Neutrophil (primary cell): ENCODE measurements around the gene RUFY4.

Experiments used
- H3K27ac ChIP-seq: fragments of 200-600 bp; sonication (generic); 2 replicates; pipeline ENCODE4 v1.5.1; 2016; ENCODE audit warnings: mild to moderate bottlenecking, moderate library complexity
- H3K27me3 ChIP-seq: fragments of 200-600 bp; sonication (generic); 2 replicates; pipeline ENCODE4 v1.6.0; 2016; ENCODE audit warnings: mild to moderate bottlenecking
- H3K36me3 ChIP-seq: fragments of 200-600 bp; sonication (generic); 2 replicates; pipeline ENCODE4 v1.5.1; 2017
- H3K4me1 ChIP-seq, 2 experiments: fragments of 200-600 bp in 1 of 2; sonication (generic) in 1 of 2; 1 replicate in 1 of 2; 2 replicates in 1 of 2; pipeline versions ENCODE4 v1.5.1 to v1.6.1; 2013 to 2016; ENCODE audit warnings: low read depth in 1 of 2, low read length in 1 of 2, mild to moderate bottlenecking in 1 of 2, moderate library complexity in 1 of 2; ENCODE audit not compliant: control insufficient read depth in 1 of 2, insufficient read depth in 1 of 2
- H3K4me3 ChIP-seq, 2 experiments: fragments of 200-600 bp in 1 of 2; sonication (generic) in 1 of 2; 1 replicate in 1 of 2; 2 replicates in 1 of 2; pipeline ENCODE4 v1.5.1; 2013 to 2016; ENCODE audit warnings: low read depth in 1 of 2, low read length in 1 of 2, mild to moderate bottlenecking in 1 of 2, moderate library complexity in 1 of 2
- H3K9me3 ChIP-seq: fragments of 200-600 bp; sonication (generic); 2 replicates; pipeline ENCODE4 v1.5.1; 2016
- CTCF ChIP-seq: fragments of 200-600 bp; sonication (generic); IDR thresholded peaks from 2 replicates; pipeline ENCODE4 v1.5.1; 2016; ENCODE audit warnings: antibody characterized with exemption

RUFY4 gene

DNA sequence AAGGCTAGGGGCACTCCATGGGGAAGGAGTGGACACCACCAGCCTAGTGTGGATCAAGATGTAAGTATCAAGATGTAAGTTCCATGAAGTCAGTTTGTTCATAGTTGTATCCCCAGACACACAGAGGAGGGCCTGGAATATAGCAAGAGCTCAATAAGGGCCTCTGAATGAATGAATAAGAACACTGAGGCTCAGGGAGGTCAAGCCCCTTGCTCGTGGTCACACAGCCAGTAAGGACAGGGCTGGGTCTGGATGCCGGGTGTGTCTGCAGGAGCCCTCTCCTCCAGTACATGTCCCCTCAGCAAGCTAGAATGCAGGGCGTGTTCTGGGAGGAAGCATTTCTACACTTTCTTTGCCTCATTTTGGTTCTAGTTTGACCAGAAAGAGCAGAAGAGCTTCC is 2.9 kb downstream of the RUFY4 start:
- Histone ChIP-seq H3K9me3 (no peaks in the 10 kb centered on the region), H3K27me3 (peaks cover 15% of the 10 kb centered on the region), H3K27ac (no peak overlapping the region), H3K36me3 (no peaks in the 10 kb centered on the region), H3K4me1 (peaks cover 21 to 28% of the 10 kb centered on the region in 2 experiments), H3K4me3 (no peak overlapping the region)
- no peak for TF ChIP-seq CTCF

- no peaks in the 10 kb centered on the region for H3K36me3 ChIP-seq
- H3K27ac ChIP-seq, result no peak overlapping the region
- H3K4me3 ChIP-seq, result no peak overlapping the region
- peaks cover 21 to 25% of the 10 kb centered on the region in 2 experiments for H3K4me1 ChIP-seq
- TF ChIP-seq CTCF, result no peak
- H3K9me3 ChIP-seq, result no peaks in the 10 kb centered on the region
- H3K27me3 ChIP-seq, result peaks cover 10% of the 10 kb centered on the region
Measured at GRCh38 chr2:218072478-218073024, 3.5 kb downstream of the RUFY4 start.

DNA sequence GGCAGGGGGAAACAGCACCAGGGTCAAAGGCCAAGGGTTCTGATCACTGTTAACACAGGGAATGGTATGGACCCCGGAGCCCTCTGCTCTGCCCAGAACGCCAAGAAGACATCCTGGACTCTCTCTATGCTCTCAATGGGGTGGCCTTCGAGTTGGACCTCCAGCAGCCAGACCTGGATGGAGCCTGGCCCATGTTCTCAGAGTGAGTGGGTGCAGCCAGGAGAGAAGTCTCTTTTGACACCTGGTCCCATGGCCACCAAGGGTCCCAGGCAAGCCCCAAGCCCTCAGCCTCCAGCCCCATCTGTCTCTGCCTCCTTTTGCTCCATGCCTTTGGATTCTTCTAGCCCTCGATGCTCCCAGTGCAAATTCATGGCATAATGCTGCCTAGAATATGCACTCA is 4.1 kb downstream of the RUFY4 start:
- H3K9me3 ChIP-seq, result no peaks in the 10 kb centered on the region
- H3K4me3 ChIP-seq, result no peak overlapping the region
- no peak for TF ChIP-seq CTCF
- no peak overlapping the region for H3K27ac ChIP-seq
- H3K4me1 ChIP-seq, result peaks cover 21 to 25% of the 10 kb centered on the region in 2 experiments
- H3K36me3 ChIP-seq, result no peaks in the 10 kb centered on the region
- peaks cover 3% of the 10 kb centered on the region for H3K27me3 ChIP-seq

DNA sequence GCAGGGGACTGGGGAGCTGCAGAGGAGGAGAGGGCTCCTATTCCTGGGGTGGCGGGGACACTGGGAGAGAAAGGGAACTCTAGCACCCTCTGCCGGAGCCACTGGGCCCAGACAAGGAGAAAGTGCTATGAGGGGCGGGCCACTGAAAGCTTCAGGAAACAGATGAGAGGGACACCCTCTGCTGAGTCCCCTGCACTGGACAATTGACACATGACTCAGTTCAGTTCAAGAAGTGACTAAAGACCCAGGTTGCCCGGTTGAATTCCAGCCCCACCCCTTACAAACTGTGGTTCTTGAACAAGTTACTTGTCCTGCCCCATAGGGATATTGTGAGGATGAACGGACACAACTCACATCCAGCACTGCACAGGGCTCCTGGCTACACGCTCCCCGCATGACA is 5.0 kb downstream of the RUFY4 start:
- Histone ChIP-seq H3K4me3 (no peak overlapping the region), H3K4me1 (peaks cover 15 to 20% of the 10 kb centered on the region in 2 experiments), H3K9me3 (no peaks in the 10 kb centered on the region), H3K36me3 (no peaks in the 10 kb centered on the region), H3K27ac (no peak overlapping the region), H3K27me3 (no peaks in the 10 kb centered on the region)
- TF ChIP-seq CTCF, result peak; percentile 65

- no peak for TF ChIP-seq CTCF
- Histone ChIP-seq H3K4me1 (peaks cover 13 to 18% of the 10 kb centered on the region in 2 experiments), H3K4me3 (no peak overlapping the region), H3K27me3 (no peaks in the 10 kb centered on the region), H3K36me3 (no peaks in the 10 kb centered on the region), H3K9me3 (no peaks in the 10 kb centered on the region), H3K27ac (no peak overlapping the region)
Measured at GRCh38 chr2:218075975-218076811, 7.1 kb downstream of the RUFY4 start.
